Osteoblast (primary cell): ENCODE measurements around the gene FBLN1. TPM values are rescaled to one million over a fixed set of nuclear protein-coding genes. Genes with fewer than 3 reads are reported as not detected.
"Not testable (repeated sequence)": the region's sequence is repeated elsewhere in the genome, so short reads cannot be mapped to it uniquely, and the experiment has no call there.

ENCODE experiments used
- DNase-seq: peaks from one replicate; pipeline ENCODE4 v3.0.0; 2011; ENCODE audit warnings: low spot score, mixed read lengths; ENCODE audit not compliant: insufficient read length; ENCODE audit errors: missing footprints
- H2AFZ ChIP-seq: 2 replicates; pipeline ENCODE4 v1.6.0; 2011; ENCODE audit warnings: mild to moderate bottlenecking, low read length
- H3K27ac ChIP-seq: 2 replicates; pipeline ENCODE4 v1.5.1; 2011; ENCODE audit warnings: mild to moderate bottlenecking, low read depth, low read length, moderate library complexity
- H3K27me3 ChIP-seq: 2 replicates; pipeline ENCODE4 v1.6.0; 2012; ENCODE audit warnings: mild to moderate bottlenecking, control low read depth, inconsistent platforms, low read length, moderate library complexity; ENCODE audit not compliant: insufficient read depth
- H3K36me3 ChIP-seq: 2 replicates; pipeline ENCODE4 v1.5.1; 2011; ENCODE audit warnings: mild to moderate bottlenecking, low read length, control low read depth, moderate library complexity; ENCODE audit not compliant: insufficient read depth
- H3K4me1 ChIP-seq: 2 replicates; pipeline ENCODE4 v1.5.1; 2011; ENCODE audit warnings: mild to moderate bottlenecking, low read length, control low read depth, moderate library complexity; ENCODE audit not compliant: insufficient read depth
- H3K4me2 ChIP-seq: 2 replicates; pipeline ENCODE4 v1.6.0; 2011; ENCODE audit warnings: mild to moderate bottlenecking, low read length; ENCODE audit not compliant: insufficient read depth
- H3K4me3 ChIP-seq: fragments of 200-600 bp; sonication (generic); 3 replicates; pipeline ENCODE4 v1.5.1; 2012; ENCODE audit warnings: mild to moderate bottlenecking, low read length, inconsistent platforms; ENCODE audit not compliant: insufficient read depth
- H3K79me2 ChIP-seq: 2 replicates; pipeline ENCODE4 v1.6.0; 2012; ENCODE audit warnings: mild to moderate bottlenecking, low read length, control low read depth, inconsistent platforms; ENCODE audit not compliant: insufficient read depth
- H3K9me3 ChIP-seq: 2 replicates; pipeline ENCODE4 v1.5.1; 2011; ENCODE audit warnings: low read depth, low read length, control low read depth
- H4K20me1 ChIP-seq: 2 replicates; pipeline ENCODE4 v1.6.0; 2012; ENCODE audit warnings: mild to moderate bottlenecking, low read length, control low read depth; ENCODE audit not compliant: insufficient read depth
- total RNA-seq: library from RNA; depleted of rRNA; stranded (reverse); fragments of >200 nt; gene quantifications from 2 replicates; pipeline ENCODE4 v1.2.3, GENCODE V29; 2012
- TF ChIP-seq, protein P1 (sequence below): IDR thresholded peaks from 2 replicates; pipeline ENCODE4 v1.5.1; 2011; ENCODE audit warnings: mild to moderate bottlenecking, low read depth, low read length, moderate library complexity; ENCODE audit errors: extremely low read depth

The FBLN1 gene
- total RNA-seq, 1 donor = 88.3 TPM

DNA sequence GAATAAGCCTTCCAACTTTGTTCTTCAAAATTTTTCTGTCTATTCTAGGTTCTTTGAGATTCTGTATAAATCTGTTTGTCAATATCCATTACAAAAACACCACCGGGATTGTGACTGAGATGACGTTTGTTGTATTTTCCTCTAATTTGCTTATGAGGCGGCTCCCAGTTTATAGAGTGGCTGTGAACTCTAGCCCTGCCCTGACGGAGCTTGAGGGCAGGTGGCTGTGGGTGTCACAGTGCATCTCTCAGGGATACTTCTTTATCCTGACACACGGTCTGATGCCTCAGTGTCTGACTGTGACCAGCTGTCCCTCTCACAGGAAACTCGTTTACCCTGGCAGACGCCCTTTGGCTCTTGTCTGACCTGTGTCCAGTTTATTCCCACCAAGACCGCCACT lies 115.3 kb downstream of the FBLN1 start:
- peaks cover 4% of the 10 kb centered on the region for H3K4me1 ChIP-seq
- no peaks in the 10 kb centered on the region for H3K9me3 ChIP-seq
- H4K20me1 ChIP-seq = no peaks in the 10 kb centered on the region
- no peak overlapping the region for H3K4me3 ChIP-seq
- TF ChIP-seq, protein P1, sequence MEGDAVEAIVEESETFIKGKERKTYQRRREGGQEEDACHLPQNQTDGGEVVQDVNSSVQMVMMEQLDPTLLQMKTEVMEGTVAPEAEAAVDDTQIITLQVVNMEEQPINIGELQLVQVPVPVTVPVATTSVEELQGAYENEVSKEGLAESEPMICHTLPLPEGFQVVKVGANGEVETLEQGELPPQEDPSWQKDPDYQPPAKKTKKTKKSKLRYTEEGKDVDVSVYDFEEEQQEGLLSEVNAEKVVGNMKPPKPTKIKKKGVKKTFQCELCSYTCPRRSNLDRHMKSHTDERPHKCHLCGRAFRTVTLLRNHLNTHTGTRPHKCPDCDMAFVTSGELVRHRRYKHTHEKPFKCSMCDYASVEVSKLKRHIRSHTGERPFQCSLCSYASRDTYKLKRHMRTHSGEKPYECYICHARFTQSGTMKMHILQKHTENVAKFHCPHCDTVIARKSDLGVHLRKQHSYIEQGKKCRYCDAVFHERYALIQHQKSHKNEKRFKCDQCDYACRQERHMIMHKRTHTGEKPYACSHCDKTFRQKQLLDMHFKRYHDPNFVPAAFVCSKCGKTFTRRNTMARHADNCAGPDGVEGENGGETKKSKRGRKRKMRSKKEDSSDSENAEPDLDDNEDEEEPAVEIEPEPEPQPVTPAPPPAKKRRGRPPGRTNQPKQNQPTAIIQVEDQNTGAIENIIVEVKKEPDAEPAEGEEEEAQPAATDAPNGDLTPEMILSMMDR = no peak
- no peak overlapping the region for H2AFZ ChIP-seq
- no peak overlapping the region for H3K4me2 ChIP-seq
- no peaks in the 10 kb centered on the region for H3K79me2 ChIP-seq
- no peaks in the 10 kb centered on the region for H3K27me3 ChIP-seq
- no peak for DNase-seq
- no peak overlapping the region for H3K27ac ChIP-seq
- no peaks in the 10 kb centered on the region for H3K36me3 ChIP-seq

DNA sequence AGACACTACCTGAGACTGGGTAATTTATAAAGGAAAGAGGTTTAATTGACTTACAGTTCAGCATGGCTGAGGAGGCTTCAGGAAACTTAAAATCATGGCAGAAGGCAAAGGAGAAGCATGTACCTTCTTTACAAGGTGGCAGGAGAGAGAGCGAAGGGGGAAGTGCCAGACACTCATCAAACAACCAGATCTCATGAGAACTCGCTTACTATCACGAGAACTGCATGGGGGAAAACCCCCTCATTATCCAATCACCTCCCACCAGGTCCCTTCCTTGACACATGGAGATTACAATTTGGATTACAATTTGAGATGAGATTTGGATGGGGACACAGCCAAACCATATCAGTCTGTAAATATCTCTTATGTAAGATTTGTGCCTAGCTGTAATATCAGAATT lies 118.0 kb downstream of the FBLN1 start:
- H2AFZ ChIP-seq = no peak overlapping the region
- H3K79me2 ChIP-seq = no peaks in the 10 kb centered on the region
- H3K36me3 ChIP-seq = no peaks in the 10 kb centered on the region
- peaks cover 8% of the 10 kb centered on the region for H3K27me3 ChIP-seq
- TF ChIP-seq, protein P1 = no peak
- no peak for DNase-seq
- no peak overlapping the region for H3K27ac ChIP-seq
- H3K9me3 ChIP-seq = no peaks in the 10 kb centered on the region
- H3K4me1 ChIP-seq = no peaks in the 10 kb centered on the region
- H4K20me1 ChIP-seq = no peaks in the 10 kb centered on the region
- H3K4me2 ChIP-seq = no peak overlapping the region
- H3K4me3 ChIP-seq = no peak overlapping the region

DNA sequence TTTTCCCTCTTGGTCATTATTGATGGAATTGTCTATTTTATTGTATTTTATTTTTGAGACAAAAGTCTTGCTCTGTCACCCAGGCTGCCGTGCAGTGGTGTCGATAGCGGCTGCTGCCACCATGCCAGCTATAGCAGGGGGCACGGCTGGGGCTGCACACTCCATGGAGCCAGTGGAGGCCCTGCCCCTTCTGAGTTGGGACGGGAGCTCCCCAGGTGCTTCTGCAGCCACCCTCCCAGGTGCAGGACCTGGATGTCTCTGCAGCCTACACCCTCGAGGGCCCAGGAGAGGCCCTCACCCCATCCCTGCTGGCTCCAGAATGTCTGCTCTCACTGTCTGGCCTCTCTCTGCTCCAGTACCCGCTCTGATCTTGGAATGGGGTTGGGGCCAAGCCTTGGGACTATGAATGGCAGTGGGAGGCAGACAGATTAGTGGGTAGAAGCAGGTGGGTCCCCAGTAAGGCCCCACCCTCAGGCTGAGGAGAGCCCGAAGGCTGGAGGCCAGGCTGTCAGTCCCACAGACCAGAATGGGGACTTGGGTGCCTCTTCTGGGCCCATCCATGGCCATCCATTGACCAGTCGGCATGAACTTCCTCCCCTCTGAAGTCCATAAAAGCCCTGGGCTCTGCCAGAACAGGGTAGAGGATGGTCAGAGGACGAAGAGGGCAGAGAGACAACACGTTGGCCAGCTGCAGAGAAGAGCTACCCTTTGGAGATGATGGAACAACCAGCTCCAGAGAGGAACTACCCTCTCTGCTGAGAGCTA lies 119.3 kb downstream of the FBLN1 start:
- no peaks in the 10 kb centered on the region for H3K4me1 ChIP-seq
- peaks cover 8% of the 10 kb centered on the region for H3K27me3 ChIP-seq

DNA sequence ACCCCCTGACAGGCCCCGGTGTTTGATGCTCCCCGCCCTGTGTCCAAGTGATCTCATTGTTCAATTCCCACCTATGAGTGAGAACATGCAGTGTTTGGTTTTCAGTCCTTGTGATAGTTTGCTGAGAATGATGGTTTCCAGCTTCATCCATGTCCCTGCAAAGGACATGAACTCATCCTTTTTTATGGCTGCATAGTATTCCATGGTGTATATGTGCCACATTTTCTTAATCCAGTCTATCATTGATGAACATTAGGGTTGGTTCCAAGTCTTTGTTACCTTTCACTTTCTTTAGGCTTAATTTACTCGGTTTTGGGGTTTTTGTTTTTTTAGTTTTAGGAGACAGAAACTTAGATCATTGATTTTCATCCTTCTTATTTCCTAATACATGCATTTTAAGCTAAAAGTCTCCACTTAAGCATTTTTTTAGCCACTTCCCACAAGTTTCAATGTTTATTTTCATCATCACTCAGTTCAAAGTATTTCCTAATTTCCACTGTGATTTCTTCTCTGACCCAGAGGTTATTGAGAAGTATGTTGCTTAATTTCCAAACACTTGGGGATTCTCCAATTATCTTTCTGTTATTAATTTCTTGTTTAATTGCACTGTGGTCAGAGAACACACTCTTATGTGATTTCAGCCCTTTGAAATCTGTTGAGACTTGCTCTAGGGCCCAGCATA lies 120.9 kb downstream of the FBLN1 start:
- H2AFZ ChIP-seq, H3K27ac ChIP-seq, H3K36me3 ChIP-seq, H3K4me1 ChIP-seq, H3K79me2 ChIP-seq, H4K20me1 ChIP-seq, H3K27me3 ChIP-seq, DNase-seq, H3K4me3 ChIP-seq, H3K4me2 ChIP-seq, H3K9me3 ChIP-seq: not testable (repeated sequence)

More for the DNA sequence above, 119.3 kb downstream of the FBLN1 start:
- Histone ChIP-seq H3K9me3 (no peaks in the 10 kb centered on the region), H3K79me2 (no peaks in the 10 kb centered on the region), H3K4me2 (no peak overlapping the region), H3K4me3 (no peak overlapping the region), H3K27ac (no peak overlapping the region), H4K20me1 (no peaks in the 10 kb centered on the region), H2AFZ (no peak overlapping the region), H3K36me3 (no peaks in the 10 kb centered on the region)
- DNase-seq = no peak
- TF ChIP-seq, protein P1 = no peak
